NCI-H187 treated with DMSO at 0.1 percent for 48 hours (cell line): ENCODE data around the gene CHST12.

Source experiments
- DNase-seq: peaks from one replicate; lab custom pipeline; 2025; lab: John Stamatoyannopoulos, UW

CHST12 gene

GRCh38 chr7:2479276-2480069 is 76.1 kb downstream of the CHST12 start:
- DNase-seq: no peak

- DNase-seq: no peak
Observed at GRCh38 chr7:2480070-2480408, 76.6 kb downstream of the CHST12 start.

- DNase-seq: no peak
Observed at GRCh38 chr7:2481195-2481594, 77.8 kb downstream of the CHST12 start.

- DNase-seq: no peak
Observed at GRCh38 chr7:2482725-2483451, 79.5 kb downstream of the CHST12 start.

- no peak for DNase-seq
Observed at GRCh38 chr7:2483494-2483893, 80.1 kb downstream of the CHST12 start.

- DNase-seq: no peak
Observed at GRCh38 chr7:2484868-2485267, 81.5 kb downstream of the CHST12 start.

- no peak for DNase-seq
Observed at GRCh38 chr7:2487586-2488271, 84.3 kb downstream of the CHST12 start.

GRCh38 chr7:2488272-2488645 is 84.8 kb downstream of the CHST12 start:
- no peak for DNase-seq

- DNase-seq: no peak
Observed at GRCh38 chr7:2488681-2489080, 85.3 kb downstream of the CHST12 start.

- DNase-seq: no peak
Observed at GRCh38 chr7:2490181-2490651, 86.8 kb downstream of the CHST12 start.

GRCh38 chr7:2492038-2492437 is 88.6 kb downstream of the CHST12 start:
- no peak for DNase-seq

- no peak for DNase-seq
Observed at GRCh38 chr7:2493205-2494164, 90.1 kb downstream of the CHST12 start.

GRCh38 chr7:2494191-2495130 is 91.0 kb downstream of the CHST12 start:
- no peak for DNase-seq

- no peak for DNase-seq
Observed at GRCh38 chr7:2495418-2496299, 92.2 kb downstream of the CHST12 start.

GRCh38 chr7:2496375-2496774 is 93.0 kb downstream of the CHST12 start:
- no peak for DNase-seq

GRCh38 chr7:2497065-2497464 is 93.7 kb downstream of the CHST12 start:
- no peak for DNase-seq

GRCh38 chr7:2497500-2498336 is 94.3 kb downstream of the CHST12 start:
- DNase-seq: no peak
